Measurements from ENCODE around the gene KAT8. TPM values are rescaled to one million over a fixed set of nuclear protein-coding genes. Genes with fewer than 3 reads are reported as not detected.

Gene KAT8
- total RNA-seq, 2 experiments from 2014 or later: 86.9 to 95.3 TPM

- Histone ChIP-seq H3K27ac (ENCODE audit: low read depth, low read length, poor library complexity, severe bottlenecking) (peak overlapping the region; percentile 71), H3K4me1 (ENCODE audit: insufficient read depth, low read length, poor library complexity, severe bottlenecking) (peaks cover 18% of the 10 kb centered on the region), H3K79me2 (ENCODE audit: insufficient read depth, low read depth, low read length) (peaks cover 23% of the 10 kb centered on the region), H3K4me3 (ENCODE audit: low read depth, low read length, poor library complexity, severe bottlenecking) (peak overlapping the region; percentile 86), H3K9me3 (ENCODE audit: low read length) (no peaks in the 10 kb centered on the region), H4K20me1 (ENCODE audit: insufficient read depth, low read length) (peaks cover 5% of the 10 kb centered on the region; the same call in 1 of the 2 replicates), H2AFZ (ENCODE audit: low read length) (peak overlapping the region; percentile 51), H3K9me2 (ENCODE audit: insufficient read depth, low read length) (no peaks in the 10 kb centered on the region), H3K4me2 (ENCODE audit: low read length) (peak overlapping the region; percentile 100), H3K36me3 (ENCODE audit: insufficient read depth, low read length) (peaks cover 27% of the 10 kb centered on the region)
- intact Hi-C loops (cut with micrococcal nuclease; ENCODE audit: unreplicated experiment): loop anchor here (1.0 kb wide), 2 partner anchors 20 to 48 kb away; partner anchors contain the start of genes ZNF646 and ZNF668
- POLR2A ChIA-PET: interaction anchor here (1.0 to 1.7 kb wide), 3 partner anchors 20 to 23 kb away, joined by 3 to 5 read pairs (median 4); partner anchors contain the start of genes KAT8, ZNF646 and ZNF668
- CTCF ChIA-PET (ENCODE audit: unreplicated experiment): no interaction called here
- DNase-seq (ENCODE audit: low spot score): no peak
- no TSS peak for BruUV-seq (replicated peaks)
- TF ChIP-seq EZH2phosphoT487 (IDR thresholded peaks at IDR 0.05; ENCODE audit: borderline replicate concordance, low read depth, low read length) (no peak), CTCF (conservative IDR thresholded peaks at IDR 0.05; ENCODE audit: low read length) (no peak)
Measured at GRCh38 chr16:31094088-31094423, 23.4 kb upstream of the KAT8 start.

- TF ChIP-seq EZH2phosphoT487 (IDR thresholded peaks at IDR 0.05; ENCODE audit: borderline replicate concordance, low read depth, low read length): no peak
- no peak for TF ChIP-seq CTCF (conservative IDR thresholded peaks at IDR 0.05; ENCODE audit: low read length)
- no peaks in the 10 kb centered on the region for H3K9me3 ChIP-seq (ENCODE audit: low read length)
- peak within 1 kb of the TSS; percentile 81 for H2AFZ ChIP-seq (ENCODE audit: low read length)
- intact Hi-C loops (cut with micrococcal nuclease; ENCODE audit: unreplicated experiment): loop anchor here (1.0 kb wide), 3 partner anchors 20 to 109 kb away; partner anchors contain the start of genes HSD3B7, ZNF646 and ZNF668
- no peaks in the 10 kb centered on the region for H3K9me2 ChIP-seq (ENCODE audit: insufficient read depth, low read length)
- DNase-seq (ENCODE audit: low spot score): peak; percentile 92
- ChIA-PET CTCF (ENCODE audit: unreplicated experiment) (no interaction called here), POLR2A (interaction anchor here (1.0 to 1.7 kb wide), 3 partner anchors 20 to 23 kb away, joined by 3 to 5 read pairs (median 4); partner anchors contain the start of genes KAT8, ZNF646 and ZNF668)
- H4K20me1 ChIP-seq (ENCODE audit: insufficient read depth, low read length): peaks cover 5% of the 10 kb centered on the region; the same call in 1 of the 2 replicates
- peak within 1 kb of the TSS; percentile 100 for H3K4me2 ChIP-seq (ENCODE audit: low read length)
- H3K4me1 ChIP-seq (ENCODE audit: insufficient read depth, low read length, poor library complexity, severe bottlenecking): peaks cover 18% of the 10 kb centered on the region
- H3K4me3 ChIP-seq (ENCODE audit: low read depth, low read length, poor library complexity, severe bottlenecking): peak within 1 kb of the TSS; percentile 86
- H3K27ac ChIP-seq (ENCODE audit: low read depth, low read length, poor library complexity, severe bottlenecking): peak within 1 kb of the TSS; percentile 71
- no TSS peak for BruUV-seq (replicated peaks)
- peaks cover 24% of the 10 kb centered on the region for H3K36me3 ChIP-seq (ENCODE audit: insufficient read depth, low read length)
- peaks cover 23% of the 10 kb centered on the region for H3K79me2 ChIP-seq (ENCODE audit: insufficient read depth, low read depth, low read length)
Measured at GRCh38 chr16:31094424-31095120, 22.9 kb upstream of the KAT8 start, which contains the start of gene VKORC1. Gene VKORC1, minus strand, starts transcription at chr16:31094797. Its CDS starts 68 bp downstream, at chr16:31094729.
